GM19238 (cell line): ENCODE data around the gene SLC9A6.

Source experiments
- DNase-seq: peaks from one replicate; pipeline ENCODE4 v3.0.0; 2011; ENCODE audit warnings: low spot score; ENCODE audit not compliant: insufficient read length

SLC9A6 gene

DNA sequence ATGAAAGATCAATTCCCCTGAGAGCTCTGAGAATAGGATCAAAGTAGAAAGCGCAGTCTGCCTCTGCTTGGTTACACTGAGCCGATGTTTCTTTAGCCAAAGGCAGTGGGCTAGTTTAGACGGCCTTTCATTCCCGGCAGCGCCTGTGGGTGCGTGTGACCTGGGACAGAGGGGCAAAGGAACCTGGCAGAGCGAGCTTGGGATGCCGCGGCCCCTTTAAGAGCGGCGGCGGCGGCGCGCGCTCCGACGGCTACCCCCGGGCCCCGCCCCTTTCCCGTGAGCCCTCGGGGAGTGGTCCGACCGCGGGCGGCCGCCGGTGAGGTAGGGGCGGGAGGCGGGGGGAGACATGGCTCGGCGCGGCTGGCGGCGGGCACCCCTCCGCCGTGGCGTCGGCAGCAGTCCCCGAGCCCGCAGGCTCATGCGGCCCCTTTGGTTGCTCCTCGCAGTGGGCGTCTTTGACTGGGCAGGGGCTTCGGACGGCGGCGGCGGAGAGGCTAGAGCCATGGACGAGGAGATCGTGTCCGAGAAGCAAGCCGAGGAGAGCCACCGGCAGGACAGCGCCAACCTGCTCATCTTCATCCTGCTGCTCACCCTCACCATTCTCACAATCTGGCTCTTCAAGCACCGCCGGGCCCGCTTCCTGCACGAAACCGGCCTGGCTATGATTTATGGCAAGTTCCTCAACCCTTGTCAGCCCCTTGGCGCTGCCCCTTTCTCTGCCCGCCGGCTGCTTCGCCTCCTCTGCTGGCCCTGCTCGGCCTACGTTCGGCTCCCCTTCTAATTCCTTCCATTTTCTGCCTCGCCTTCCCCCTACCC lies at the start of gene SLC9A6:
TSS of gene SLC9A6 (plus strand) at position 279 of the 816 bp plus-strand sequence. CDS start at position 503, 224 bp downstream.
- DNase-seq = peak; percentile 53

GRCh38 chrX:135944486-135944885 lies 40.7 kb upstream of the SLC9A6 start:
- no peak for DNase-seq

DNA sequence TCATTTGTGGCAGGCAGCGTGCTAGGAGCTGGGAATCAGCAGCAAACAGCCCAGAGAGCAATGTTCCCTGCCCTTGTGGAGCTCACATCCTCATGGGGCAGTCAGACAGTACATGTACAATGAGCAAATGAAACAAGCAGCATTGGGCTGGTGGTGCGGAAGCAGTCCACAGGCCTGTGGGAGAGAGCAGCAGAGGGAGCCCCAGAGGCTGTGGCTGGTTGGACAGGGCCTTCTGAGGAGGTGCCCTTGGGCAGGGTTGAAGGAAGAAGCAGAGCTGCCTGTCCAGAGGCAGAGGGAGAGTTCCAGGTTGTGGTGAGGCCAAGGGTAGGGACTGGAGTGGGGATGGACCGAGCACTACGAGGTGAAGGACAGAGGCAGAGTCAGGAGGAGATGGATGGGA lies 33.9 kb upstream of the SLC9A6 start:
- DNase-seq = no peak

- no peak for DNase-seq
Measured at GRCh38 chrX:135973025-135973547, 12.1 kb upstream of the SLC9A6 start.

- peak; percentile 67 for DNase-seq
Measured at GRCh38 chrX:135973548-135974278, 11.5 kb upstream of the SLC9A6 start, which contains the start of gene MMGT1. TSS of gene MMGT1 (minus strand) at chrX:135973988. CDS start at chrX:135973675, 313 bp downstream.

DNA sequence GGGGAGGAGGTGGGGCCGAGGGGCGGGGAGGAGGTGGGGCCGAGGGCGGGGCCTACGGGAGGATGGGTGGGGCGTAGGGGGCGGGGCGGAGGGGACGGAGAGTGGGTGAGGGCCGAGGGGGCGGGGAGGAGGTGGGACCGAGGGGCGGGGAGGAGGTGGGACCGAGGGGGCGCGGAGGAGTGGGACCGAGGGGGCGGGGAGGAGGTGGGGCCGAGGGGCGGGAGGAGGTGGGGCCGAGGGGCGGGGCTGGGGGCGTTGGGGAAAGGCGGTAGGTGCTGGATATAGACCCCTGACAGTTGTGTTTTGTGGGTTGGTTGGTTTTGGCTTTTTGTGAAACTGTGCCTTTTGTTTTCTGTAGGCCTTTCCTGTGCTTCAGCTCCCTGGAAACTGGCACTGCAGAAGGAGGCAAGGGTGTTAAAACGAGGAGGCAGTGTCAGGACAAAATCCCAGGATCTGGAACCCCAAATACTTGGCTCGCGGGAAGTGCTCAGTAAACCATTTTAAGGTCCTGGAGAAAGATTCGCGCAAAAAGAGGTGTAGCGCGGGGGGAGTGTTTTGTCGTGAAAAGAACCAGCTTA lies 10.9 kb upstream of the SLC9A6 start:
- DNase-seq = peak; percentile 35

- DNase-seq = no peak
Measured at GRCh38 chrX:135975421-135975820, 9.8 kb upstream of the SLC9A6 start.

- DNase-seq = no peak
Measured at GRCh38 chrX:135977611-135978010, 7.6 kb upstream of the SLC9A6 start.

DNA sequence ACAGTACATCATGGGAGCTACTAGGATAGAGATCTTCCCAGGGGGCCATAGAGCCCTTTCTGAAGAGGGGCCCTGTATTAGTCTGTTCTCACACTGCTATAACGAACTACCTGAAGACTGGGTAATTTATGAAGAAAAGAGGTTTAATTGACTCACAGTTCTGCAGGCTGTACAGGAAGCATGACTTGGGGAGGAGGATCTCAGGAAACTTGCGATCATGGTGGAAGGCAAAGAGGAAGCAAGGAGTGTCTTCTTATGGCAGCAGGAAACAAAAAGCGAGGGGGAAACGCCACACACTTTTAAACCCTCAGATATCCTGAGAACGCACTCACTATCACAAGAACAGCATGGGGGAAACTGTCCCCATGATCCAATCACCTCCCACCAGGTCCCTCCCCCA lies 4.2 kb upstream of the SLC9A6 start:
- no peak for DNase-seq

DNA sequence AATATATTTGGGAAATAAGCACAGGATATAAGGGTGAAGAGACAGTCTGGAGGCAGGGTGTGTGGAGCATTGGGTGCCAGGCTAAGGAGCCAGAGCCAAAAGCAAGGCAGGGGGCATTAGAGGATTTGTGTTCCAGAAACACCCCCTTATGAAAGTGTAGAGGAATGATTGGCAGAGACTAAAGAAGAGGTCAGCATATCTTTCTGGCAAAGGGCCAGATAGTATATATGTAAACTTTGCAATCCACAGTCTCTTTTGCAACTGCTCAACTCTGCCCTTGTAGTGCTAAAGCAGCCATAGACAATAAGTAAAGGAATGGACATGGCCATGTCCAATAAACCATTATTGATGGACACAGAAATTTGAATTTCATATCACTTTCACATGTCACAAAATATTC lies 3.6 kb upstream of the SLC9A6 start:
- no peak for DNase-seq

DNA sequence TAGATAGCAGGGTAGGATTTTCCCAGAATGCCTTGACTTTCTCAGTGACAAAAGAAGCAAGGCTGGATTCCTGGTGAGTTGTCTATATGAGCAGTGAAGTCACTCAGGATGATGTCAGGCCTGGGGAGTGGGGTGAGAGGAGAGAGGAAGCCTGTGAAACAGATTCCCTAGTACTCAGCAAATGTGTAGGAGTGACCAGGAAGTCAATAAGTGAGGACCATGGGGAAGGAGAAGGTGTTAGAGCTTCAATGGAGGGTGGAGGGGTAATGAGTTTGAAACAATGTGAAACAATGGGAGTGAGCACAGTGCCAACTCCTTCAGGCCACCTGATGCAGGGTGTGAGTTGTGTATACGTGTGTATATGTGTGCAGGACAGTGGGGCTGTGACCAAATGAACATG lies 2.4 kb upstream of the SLC9A6 start:
- DNase-seq = no peak

DNA sequence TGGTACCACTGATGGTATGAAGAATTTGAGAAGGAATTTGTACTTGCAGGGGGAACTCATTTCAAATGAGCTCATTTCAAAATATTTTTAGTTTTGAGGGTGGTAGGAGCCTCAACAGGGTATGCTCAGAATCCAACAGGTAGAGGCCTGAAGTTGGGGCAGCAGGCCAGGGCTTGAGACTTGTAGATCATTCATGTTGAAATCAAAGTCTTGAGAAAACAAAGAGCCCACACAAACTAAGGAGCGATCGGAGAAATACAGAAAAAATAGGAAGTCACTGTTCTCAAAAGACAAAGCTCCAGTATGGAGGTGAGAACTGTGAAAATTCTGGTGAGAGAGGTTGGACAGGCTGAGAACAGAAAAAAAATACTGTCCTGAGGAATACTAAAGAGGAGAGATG lies 979 bp upstream of the SLC9A6 start:
- DNase-seq = no peak

DNA sequence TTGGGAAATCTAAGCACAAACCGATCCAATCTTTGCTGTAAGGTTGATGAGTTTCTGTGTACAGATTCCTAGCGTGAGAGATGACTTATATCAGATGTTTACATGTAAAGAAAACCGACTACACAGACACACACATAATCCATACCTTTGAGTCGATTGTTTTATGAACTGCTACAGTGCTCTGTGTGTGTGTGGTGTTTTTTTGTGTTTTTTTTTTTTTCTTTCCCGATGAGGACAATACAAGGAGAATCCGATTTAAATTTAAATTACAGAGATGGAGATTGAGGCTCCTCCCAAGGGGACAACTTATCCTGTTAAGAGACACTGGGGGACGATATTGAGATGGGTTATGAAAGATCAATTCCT lies 461 bp upstream of the SLC9A6 start:
- DNase-seq = no peak

- DNase-seq = no peak
Measured at GRCh38 chrX:135985973-135986310, 707 bp downstream of the SLC9A6 start.

- no peak for DNase-seq
Measured at GRCh38 chrX:135988245-135988644, 3.0 kb downstream of the SLC9A6 start.

GRCh38 chrX:136015016-136015415 lies 29.8 kb downstream of the SLC9A6 start:
- DNase-seq = no peak

GRCh38 chrX:136016881-136017280 lies 31.6 kb downstream of the SLC9A6 start:
- no peak for DNase-seq

GRCh38 chrX:136019226-136019625 lies 34.0 kb downstream of the SLC9A6 start:
- no peak for DNase-seq

GRCh38 chrX:136021160-136021559 lies 35.9 kb downstream of the SLC9A6 start:
- no peak for DNase-seq

DNA sequence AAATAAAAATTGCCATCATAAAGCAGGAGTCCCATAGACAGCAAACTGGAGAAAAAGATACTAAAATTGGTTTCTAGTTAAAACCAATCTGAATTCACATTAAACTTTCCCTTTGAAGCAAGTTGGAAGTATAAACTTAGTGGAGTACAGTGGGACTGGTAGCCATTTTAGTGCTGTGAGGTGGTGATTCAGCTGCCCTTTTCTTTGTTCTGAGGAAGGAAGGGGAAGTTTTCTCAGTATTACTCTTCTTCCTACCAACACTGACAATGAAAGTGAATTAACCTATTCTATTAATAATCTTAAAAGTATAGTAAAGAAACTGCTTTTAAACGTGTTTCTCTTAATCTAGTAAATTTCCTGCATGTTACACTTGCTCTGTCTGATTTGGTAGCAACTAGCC lies 36.7 kb downstream of the SLC9A6 start:
- DNase-seq = no peak

GRCh38 chrX:136025091-136025490 lies 39.9 kb downstream of the SLC9A6 start:
- no peak for DNase-seq

GRCh38 chrX:136028383-136028984 lies 43.2 kb downstream of the SLC9A6 start:
- DNase-seq = no peak
